ENCODE data around the gene FRAT1. TPM values are rescaled to one million over a fixed set of nuclear protein-coding genes. Genes with fewer than 3 reads are reported as not detected.

The FRAT1 gene
- total RNA-seq, 2 donors from 2014 or later = 3.0 to 6.5 TPM

GRCh38 chr10:97333601-97334369 is 14.7 kb downstream of the FRAT1 start:
- H3K36me3 ChIP-seq (replicated peaks in 1 of 2; ENCODE audit: insufficient read depth in 1 of 2, low read depth in 2 of 2) = no peaks in the 10 kb centered on the region
- ATAC-seq = peak; percentile 25

GRCh38 chr10:97334370-97335175 is 15.5 kb downstream of the FRAT1 start, which contains the start of gene FRAT2:
TSS of gene FRAT2 (minus strand) at chr10:97334729. CDS start at chr10:97334572, 157 bp downstream.
- TF ChIP-seq CTCF (IDR thresholded peaks at IDR 0.05) = peak in 2 of 7 experiments; percentile 8 to 11
- TF ChIP-seq POLR2A (IDR thresholded peaks at IDR 0.05) = peak; percentile 94 to 97 (median 94)
- peaks cover 60% of the 10 kb centered on the region for H3K4me1 ChIP-seq
- DNase-seq = peak; percentile 92 to 94 (median 92)
- ATAC-seq = peak; percentile 90
- intact Hi-C loops (cut with DNase I) = no loop called here
- WGBS, 2 donors = 0 to 1% methylated on average over 25 to 90 of the region's 103 CpGs
- peak within 1 kb of the TSS; percentile 67 to 73 for H3K4me3 ChIP-seq
- H3K27me3 ChIP-seq = no peaks in the 10 kb centered on the region
- no peaks in the 10 kb centered on the region for H3K36me3 ChIP-seq (replicated peaks in 1 of 2; ENCODE audit: insufficient read depth in 1 of 2, low read depth in 2 of 2)
- H3K27ac ChIP-seq = peak within 1 kb of the TSS; percentile 82 to 99 (median 96)
- no peaks in the 10 kb centered on the region for H3K9me3 ChIP-seq

More at GRCh38 chr10:97333601-97334369, 14.7 kb downstream of the FRAT1 start:
- no peaks in the 10 kb centered on the region for H3K27me3 ChIP-seq
- intact Hi-C loops (cut with DNase I) = no loop called here
- H3K9me3 ChIP-seq = no peaks in the 10 kb centered on the region
- WGBS, 2 donors = 0% methylated on average over 7 to 81 of the region's 89 CpGs
- TF ChIP-seq CTCF (IDR thresholded peaks at IDR 0.05) (no peak), POLR2A (IDR thresholded peaks at IDR 0.05) (peak; percentile 26 to 62 (median 51))
- H3K27ac ChIP-seq = peak overlapping the region; percentile 82 to 99 (median 96)
- H3K4me1 ChIP-seq = peaks cover 68% of the 10 kb centered on the region
- DNase-seq = peak; percentile 54 to 71 (median 60)
- H3K4me3 ChIP-seq = peak overlapping the region; percentile 67 to 73

- peak in 1 of 4 donors; percentile 31 for DNase-seq
- Histone ChIP-seq H3K4me1 (peaks cover 54% of the 10 kb centered on the region), H3K27me3 (no peaks in the 10 kb centered on the region), H3K4me3 (peak overlapping the region in 1 of 2 donors; percentile 67), H3K9me3 (no peaks in the 10 kb centered on the region), H3K27ac (peak overlapping the region; percentile 82 to 99 (median 96)), H3K36me3 (replicated peaks in 1 of 2; ENCODE audit: insufficient read depth in 1 of 2, low read depth in 2 of 2) (no peaks in the 10 kb centered on the region)
- 11% methylated on average over 25 of the region's 25 CpGs for WGBS, 2 donors
- TF ChIP-seq CTCF (IDR thresholded peaks at IDR 0.05) (no peak), POLR2A (IDR thresholded peaks at IDR 0.05) (no peak)
- ATAC-seq = no peak
- intact Hi-C loops (cut with DNase I) = no loop called here
Measured at GRCh38 chr10:97335188-97335619, 16.1 kb downstream of the FRAT1 start.

- Histone ChIP-seq H3K36me3 (replicated peaks in 1 of 2; ENCODE audit: insufficient read depth in 1 of 2, low read depth in 2 of 2) (no peaks in the 10 kb centered on the region), H3K4me3 (no peak overlapping the region), H3K27ac (peak overlapping the region in 2 of 4 donors; percentile 59 to 68), H3K27me3 (no peaks in the 10 kb centered on the region), H3K4me1 (peaks cover 46% of the 10 kb centered on the region), H3K9me3 (no peaks in the 10 kb centered on the region)
- intact Hi-C loops (cut with DNase I) = no loop called here
- ATAC-seq = no peak
- 29 to 44% methylated on average over 5 of the region's 5 CpGs for WGBS, 2 donors
- DNase-seq = no peak
- TF ChIP-seq CTCF (IDR thresholded peaks at IDR 0.05) (no peak), POLR2A (IDR thresholded peaks at IDR 0.05) (no peak)
Measured at GRCh38 chr10:97336006-97336405, 16.9 kb downstream of the FRAT1 start.

All from body of pancreas (tissue), 4 donors.